Mucosa of gallbladder (tissue), 1 donor: ENCODE results near the gene ZNF30. TPM values are rescaled to one million over a fixed set of nuclear protein-coding genes. Genes with fewer than 3 reads are reported as not detected.
A peak's percentile ranks its signal among the peaks of the same experiment; 100 is the strongest.
"Not testable (repeated sequence)": the region's sequence is repeated elsewhere in the genome, so short reads cannot be mapped to it uniquely, and the experiment has no call there.

Experiments used
- DNase-seq: peaks from one replicate; pipeline ENCODE4 v3.0.0-alpha.2; 2020; ENCODE audit warnings: low spot score
- total RNA-seq: library from RNA; stranded (reverse); gene quantifications from one replicate; pipeline ENCODE4 v1.2.1, GENCODE V29; 2021
- donor health status: DM: no; HTN: no; CAD: no.

Gene ZNF30
- total RNA-seq, 1 donor from 2014 or later = 3.8 TPM

DNA sequence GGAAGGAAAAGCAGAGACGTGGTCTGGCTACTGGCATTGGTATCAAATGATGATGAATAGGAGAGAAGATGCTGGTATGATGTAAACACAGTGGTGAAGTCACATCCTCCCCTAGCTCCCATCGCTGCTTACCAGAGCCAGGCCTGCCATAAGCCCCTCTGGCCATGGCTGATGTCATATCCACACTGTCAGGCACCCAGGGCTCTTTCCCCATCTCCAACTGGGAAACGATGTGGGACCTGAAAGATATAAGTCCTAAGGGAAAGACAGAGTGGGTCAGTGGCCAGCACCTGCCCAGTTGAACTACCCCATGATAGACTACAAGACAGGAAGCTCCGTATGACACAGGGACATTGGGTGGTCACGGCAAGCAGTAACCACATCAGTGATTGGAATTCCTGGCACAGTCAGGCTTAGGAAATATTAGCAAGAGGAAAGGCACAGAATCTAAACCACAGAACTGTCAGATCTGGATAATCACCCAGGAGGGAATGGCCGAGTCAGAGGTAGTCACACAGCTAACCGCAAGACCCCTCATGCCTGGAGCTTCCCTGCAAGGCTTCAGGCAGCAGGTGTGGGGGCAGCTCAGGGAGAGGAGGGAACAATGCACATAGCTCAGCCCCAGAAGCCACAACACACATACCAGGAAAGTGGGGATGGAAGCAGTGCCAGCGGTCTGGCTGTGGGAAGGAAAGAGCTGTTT is 33.6 kb downstream of the ZNF30 start:
- DNase-seq = no peak

DNA sequence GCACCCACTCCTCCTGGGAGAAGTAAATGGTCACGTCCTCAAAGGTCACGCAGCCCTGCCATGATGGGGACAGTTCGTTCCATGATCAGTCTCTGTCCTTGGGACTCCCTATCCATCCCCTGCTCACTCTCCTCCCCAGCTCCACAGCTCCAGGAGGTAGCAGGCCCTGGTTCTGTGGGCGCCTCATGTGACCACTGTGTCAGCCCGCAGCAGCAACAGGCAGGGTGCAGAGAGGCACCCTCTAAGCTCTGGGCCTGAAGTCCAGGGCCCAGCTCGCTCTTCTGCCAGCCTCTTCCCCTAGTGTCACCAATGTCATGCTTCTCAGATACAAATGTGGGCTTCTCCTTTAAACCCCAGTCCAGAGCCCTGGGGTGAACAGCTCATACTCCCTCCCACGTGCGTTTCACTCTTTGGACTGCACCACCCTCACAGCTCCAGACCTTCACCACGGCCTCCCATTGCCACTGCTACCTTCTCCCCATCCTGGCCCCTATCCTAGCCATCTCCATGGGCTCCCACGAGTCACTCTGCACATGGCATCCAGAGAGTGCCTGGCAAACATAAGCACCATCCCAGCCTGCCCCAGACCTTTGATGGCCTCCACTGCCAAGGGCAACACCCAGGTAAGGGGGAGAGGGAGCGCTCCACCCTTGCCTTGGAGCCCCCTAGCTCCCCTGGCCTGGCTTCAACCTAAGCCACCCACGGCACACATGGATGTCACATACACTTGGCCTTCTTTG is 34.4 kb downstream of the ZNF30 start:
- no peak for DNase-seq

DNA sequence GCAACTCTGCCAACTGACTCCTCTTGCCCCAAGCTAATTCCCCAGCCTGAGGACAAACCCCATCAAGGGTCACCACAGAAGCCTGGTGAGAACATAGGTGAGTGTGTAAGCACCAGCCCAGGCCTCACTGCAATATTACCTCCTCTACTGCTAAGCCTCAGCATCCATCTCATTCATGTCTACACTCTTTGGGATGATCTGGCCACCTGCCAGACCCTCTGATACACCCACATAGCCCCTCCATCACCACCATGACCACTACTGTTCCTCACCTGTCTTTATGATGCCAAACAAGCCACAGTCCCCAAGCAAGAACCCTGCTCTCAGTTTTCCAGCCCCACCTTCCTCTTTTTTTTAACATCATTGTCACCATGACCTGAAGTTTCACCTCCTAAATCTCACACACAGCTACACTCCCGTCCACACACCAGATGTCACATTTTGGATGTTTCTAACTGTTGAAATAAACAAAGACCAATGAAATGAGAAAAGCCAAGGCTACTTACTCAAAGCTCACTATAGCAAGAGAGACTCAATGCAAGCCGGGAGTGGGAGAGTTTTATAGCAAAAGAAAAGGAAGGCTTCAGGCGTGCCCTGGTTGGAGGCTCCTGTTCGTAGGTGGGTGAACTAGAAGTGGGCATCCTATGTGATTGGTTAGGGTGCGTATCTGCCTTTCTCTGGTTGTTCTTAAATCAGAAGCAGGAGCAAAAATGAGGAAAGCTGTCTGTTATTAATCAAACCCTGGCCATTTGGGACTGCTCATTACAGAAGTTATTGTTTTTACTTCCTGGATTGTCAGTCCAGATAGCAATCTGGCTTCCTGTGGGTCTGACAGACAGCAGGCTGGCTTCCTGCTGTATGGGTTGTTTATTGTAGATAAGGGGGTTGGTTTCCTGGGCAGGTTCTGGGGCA is 35.3 kb downstream of the ZNF30 start:
- peak; percentile 42 for DNase-seq

DNA sequence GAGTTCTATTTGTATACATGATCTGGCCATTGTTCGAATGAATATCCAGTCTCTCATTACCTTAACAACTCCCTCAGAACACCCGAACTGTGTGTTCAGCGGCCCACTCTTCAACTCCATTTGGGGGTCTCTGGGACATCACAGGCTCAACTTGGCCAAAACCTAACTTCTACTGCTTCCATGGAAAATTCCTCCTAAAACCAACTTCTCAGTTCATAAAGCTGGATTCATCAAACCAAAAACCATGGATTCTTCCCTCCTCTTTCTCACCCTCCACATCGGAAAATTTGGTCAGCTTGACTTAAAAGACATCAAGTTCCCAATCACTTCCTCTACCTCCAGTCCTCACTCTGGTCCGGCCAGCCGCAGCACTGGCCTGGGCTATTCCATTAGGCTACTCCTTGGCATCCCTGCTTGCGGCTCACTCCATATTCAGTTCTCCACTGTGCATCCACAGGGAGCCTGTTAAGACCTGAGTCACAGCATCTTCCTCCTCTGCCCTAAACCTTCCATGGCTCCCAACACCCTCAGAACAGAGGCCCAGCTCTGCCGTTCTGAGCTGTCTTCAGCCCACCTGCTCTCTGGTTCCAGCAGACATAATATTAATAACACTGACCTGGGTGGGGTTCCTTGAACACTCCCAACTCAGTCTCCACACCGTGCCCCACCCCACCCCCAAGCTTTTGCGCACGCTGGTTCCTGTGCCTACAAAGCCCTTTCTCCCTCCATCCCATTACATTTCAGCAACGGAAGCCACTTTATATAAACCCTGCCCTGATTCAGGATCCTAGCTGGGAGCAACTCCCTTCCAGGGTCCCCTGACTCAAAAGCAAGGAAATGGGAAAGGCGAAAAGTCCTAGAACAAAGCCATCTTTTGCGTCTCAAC is 36.2 kb downstream of the ZNF30 start:
- no peak for DNase-seq

DNA sequence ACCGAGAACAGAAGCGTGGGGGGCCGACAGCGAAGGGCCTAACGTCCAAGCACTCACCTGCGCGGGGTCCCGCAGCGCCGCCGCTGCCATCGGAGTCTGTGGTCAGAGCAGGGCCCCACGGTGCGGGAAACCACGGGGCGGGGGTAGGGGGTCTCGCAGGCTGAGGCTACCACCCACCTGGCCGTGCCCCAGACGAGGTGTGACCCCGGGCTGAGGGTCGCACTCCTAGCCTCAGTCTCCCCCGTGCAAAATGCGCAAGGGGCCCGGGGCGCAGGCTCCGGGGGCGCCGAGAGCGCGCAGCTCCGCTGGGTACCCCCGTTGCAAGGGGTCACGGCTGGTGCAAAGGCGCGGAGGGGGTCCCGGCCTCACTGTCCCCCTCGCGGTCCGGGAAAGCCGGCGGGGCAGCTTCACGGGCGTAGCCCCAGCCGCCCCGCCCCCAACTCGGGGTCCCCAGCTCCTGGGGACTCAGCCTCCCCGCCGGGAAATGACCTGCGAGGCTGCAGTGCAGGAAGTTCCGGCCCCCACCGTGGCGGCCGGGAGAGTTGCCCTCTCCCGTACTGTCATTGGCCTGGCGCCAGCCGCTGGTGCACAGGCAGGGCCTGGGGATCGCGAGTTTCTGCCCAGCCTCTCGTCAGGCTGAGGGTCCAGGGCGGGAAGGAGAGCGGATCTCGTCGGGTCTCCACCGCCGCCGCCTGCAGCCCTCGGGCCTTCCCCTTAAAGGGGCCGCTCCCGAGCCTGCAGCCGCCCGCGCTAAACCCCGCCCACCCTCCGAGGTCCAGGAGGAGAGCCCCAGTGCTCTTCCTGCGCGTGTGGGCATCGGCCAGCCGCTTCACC is 37.1 kb downstream of the ZNF30 start, which contains the start of gene ZNF792:
Gene ZNF792 (minus strand): TSS at position 657 of the 834 bp plus-strand sequence. CDS start 567 bp downstream, at position 90.
- peak; percentile 46 for DNase-seq

DNA sequence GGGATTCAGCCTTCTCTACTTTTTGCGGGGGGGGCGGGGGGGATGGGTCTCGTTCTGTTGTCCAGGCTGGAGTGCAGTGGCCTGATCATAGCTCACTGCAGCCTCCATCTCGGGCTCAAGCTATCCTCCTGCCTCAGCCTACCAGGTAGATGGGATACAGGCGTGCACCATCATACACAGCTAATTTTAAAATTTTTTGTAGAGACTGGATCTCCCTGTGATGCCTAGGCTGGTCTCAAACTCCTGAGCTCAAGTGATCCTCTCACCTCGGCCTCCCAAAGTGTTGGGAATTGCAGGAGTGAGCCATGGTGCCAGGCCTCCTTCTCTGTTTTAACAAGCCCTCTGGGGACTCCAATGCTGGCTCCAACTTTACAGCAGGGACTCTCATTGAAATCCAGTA is 37.9 kb downstream of the ZNF30 start:
- DNase-seq = no peak

DNA sequence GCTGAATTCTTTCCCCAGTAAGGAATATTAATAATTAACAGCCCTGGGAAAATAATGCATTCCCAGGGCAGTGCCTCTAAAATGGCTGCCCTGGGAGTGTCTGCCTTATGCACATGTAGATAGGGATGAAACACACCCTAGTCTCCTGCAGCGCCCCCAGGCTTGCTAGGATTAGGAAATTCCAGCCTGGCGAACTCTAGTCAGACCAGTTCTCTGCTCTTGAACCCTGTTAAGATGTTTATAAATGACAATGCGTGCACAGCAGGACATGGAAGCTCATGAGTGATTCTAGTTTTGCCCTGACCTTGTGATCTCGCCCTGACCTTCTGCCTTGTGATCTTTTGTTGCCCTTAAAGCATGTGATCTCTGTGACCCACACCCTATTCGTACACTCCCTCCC is 38.8 kb downstream of the ZNF30 start:
- not testable (repeated sequence) for DNase-seq

DNA sequence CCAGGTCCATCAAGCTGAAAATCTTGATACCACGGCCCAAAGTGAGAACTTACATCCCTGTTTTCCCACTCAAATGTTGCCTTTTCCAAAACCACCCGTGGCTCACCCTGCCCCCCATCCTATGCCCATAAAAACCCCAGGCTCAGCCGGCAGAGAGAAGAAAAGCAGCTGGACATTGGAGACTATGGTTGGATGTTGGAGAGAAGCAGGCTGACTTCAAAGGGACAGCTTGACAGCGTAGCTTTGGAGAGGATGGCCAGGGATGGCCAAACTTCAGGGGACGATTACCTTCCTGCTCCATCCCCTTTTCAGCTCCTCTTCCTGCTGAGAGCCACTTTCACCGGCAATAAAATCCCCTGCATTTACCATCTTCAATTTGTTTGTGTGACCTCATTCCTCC is 40.8 kb downstream of the ZNF30 start:
- DNase-seq = no peak

DNA sequence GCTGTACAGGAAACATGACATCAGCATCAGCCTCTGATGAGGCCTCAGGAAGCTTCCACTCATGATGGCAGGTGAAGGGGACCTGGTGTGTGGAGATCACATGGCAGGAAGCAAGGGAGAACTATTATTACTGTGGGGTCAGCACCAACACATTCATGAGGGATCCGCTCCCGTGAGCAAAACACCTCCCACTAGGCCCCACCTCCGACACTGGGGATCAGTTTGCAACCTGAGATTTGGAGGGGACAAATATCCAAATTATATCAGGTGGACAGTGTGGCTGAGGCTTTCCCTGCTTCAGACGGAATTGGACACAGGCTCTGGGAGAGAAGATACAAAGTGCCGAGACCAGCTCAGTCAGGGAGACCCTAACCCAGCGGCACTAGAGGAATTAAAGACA is 43.0 kb downstream of the ZNF30 start:
- DNase-seq = no peak

DNA sequence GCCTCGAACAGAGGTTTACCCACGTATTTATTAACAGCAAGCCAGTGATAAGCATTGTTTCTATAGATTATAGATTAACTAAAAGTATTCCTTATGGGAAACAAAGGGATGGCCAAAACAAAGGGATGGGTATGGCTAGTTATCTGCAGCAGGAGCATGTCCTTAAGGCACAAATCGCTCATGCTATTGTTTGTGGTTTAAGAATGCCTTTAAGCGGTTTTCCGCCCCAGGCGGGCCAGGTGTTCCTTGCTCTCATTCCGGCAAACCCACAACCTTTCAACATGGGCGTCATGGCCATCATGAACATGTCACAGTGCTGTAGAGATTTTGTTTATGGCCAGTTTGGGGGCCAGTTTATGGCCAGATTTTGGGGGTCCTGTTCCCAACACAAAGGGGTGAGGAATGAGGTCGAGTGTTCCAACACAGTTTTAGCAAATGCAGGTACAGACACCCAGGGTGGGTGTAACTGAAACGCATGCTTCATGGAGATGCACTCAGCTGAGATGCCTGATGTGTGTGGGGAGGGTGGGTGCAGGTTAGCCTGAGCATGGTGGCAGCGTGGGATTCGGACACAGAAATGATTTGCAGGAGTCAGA is 43.6 kb downstream of the ZNF30 start:
- not testable (repeated sequence) for DNase-seq

DNA sequence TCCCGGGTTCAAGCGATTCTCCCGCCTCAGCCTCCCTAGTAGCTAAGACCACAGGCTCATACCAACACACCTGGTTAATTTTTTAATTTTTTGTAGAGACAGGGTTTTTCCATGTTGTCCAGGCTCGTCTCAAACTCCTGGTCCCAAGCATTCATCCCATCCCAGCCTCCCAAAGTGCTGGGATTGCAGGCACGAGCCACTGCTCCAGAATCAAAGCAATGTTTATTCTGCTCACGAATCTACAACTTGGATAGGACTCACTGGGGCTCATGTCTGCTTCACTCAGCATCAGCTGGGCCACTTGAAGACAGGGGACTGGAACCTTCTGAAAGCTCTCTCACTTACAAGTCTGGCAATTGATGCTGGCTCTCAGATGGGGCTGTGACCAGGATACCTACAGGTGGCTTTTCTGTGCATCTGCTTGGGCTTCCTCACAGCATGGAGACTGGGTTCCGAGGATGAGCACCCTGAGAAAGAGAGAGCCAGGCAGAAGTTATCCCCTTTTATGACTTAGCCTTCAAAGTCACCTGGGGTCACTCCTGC is 45.5 kb downstream of the ZNF30 start:
- no peak for DNase-seq

DNA sequence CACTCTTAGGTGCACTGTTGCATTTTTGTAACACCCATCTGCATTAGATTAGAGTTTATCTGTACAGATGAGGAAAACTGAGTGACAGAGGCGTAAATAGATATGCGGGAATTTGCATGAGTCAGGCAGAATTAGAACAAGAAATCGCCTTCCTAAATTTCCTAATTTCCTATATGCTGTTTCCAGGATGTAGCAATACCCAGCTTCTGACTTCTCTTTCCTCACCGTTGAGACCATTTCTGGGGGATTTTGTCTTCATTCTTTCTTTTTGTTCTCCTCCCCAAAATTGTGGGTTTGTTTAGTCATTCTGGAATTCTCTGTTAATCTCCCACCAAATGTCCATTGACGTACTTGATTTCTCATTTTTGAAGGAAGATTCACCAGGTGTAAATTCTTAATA is 47.9 kb downstream of the ZNF30 start:
- DNase-seq = no peak

DNA sequence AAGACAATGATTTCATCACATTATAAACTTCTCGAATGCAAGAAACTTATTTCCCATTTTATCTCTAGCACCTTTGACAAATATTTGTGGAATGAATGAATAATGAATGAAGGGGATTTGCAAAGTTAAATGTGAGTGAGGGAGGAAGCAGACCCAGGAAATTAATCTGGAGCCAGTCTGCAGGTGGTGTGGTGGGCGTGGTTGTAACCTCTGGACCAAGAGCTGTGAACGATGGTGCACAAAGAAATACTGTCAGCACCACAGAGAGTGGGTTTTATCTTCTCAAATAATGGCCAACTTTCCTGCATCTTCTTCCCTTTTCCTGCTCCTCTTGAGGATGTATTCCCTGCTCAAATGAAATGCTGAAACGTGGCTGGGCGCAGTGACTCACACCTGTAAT is 48.4 kb downstream of the ZNF30 start:
- no peak for DNase-seq

DNA sequence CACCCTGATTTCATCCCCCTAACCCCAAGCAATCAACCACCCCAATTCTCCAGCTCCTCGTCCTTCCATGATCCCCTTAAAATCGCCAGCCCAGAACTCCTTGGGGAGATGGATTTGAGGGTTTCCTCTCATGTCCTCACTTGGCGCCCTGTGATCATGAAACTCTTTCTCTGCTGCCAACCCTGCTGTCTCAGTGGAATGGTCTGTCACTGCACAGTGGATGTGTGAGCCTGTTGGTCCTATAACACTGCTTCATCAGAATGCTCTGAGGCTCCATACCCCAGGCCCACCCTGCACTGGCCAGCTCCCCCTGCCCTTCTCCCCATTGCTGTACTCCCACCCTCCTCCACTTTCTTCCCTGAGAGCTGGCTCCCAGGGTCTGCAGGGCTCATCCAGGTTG is 49.9 kb downstream of the ZNF30 start:
- no peak for DNase-seq

DNA sequence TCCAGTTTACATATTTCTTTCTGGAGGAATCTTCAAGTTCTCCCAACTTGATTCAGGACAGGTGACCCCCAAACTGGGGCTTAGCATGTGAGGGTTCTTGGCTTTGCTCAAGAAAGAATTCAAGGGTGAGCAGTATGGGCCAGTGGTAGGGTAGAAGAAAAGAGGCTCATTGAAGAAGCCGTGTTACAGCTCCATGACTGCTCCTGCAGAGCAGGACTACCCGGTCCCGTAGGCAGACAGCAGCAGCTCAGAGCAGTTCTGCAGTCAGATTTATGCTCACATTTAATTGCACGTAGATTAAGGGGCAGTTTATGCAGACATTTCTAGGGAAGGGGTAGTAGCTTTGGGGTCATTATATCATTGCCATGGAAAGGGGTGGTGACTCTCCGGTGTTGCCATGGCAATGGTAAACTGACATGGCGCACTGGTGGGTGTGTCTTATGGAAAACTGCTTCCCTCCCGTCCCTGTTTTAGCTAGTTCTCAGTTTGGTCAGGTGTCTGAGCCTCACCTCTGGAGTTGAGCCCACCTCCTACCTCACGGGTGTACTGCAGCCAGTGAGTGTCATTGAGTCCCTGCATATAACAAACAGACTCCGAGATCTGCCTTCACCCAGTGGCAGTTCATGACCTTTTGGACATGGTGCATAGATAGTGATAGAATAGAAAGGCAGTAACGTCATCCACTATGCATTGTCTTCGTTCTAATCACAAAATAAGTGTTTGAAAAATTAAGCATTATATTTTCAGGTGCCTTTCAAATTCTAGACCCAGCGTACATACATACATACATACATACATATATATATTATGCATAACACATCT is 53.3 kb downstream of the ZNF30 start:
- DNase-seq = no peak

DNA sequence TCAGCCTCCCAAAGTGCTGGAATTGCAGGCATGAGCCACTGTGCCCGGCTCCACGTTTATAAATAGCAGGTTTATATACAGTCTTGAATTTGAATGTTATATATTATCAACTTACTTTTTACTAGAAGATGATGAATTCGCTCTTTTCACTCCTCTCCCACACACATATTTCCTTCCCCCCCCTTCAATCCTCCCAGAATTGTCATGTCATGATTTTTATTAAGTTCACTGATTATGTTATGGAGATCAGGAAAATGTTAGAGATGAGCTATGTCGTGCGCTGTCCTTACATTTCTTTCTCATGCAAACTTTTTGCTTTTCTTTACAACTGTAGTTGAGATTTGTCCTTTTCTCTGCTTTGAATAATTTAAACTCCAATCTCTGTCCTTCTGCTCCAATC is 55.6 kb downstream of the ZNF30 start:
- no peak for DNase-seq

DNA sequence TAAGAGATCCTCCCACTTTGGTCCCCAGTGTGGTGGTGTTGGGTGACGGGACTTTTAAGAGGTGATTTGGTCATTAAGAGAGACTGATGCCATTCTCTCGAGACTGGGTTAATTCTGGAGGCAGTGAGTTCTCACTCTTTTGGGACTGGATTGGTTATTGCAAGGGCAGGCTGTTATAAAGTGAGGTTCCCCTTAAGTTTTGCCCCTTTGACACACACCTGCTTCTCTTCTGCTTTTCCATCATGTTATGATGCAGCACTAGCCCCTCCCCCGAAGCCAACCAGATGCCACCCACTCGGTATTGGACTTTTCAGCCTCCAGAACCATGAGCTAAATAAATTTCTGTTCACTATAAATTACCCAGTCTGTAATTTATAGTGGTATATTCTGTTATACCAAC is 57.1 kb downstream of the ZNF30 start:
- DNase-seq = no peak

DNA sequence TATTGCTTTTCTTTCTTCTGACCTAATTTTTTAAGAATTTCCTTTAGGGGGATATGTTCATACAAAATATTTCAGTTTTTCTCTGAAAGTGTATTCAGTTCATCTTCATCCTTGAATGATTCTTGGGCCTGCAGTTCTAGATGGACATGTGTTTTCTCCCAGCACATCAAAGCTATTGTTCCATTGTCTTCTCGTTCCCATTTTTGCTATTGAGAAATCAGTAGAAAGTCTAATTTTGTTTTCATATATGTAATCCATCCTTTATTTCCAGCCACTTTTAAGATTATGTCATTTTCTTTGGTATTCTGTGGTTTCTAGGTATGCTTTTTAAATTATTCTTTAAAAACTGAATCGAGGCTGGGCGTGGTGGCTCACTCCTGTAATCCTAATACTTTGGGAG is 57.6 kb downstream of the ZNF30 start:
- DNase-seq = no peak
